Nephron (organoid): ENCODE measurements around the gene PTPRD.

ENCODE experiments used
- H3K27ac Mint-ChIP-seq, 3 experiments: 2 replicates each; pipeline ENCODE4 v1.8.0; 2020; ENCODE audit warnings: mixed read lengths in 3 of 3, mild to moderate bottlenecking in 2 of 3, moderate library complexity in 1 of 3
- H3K27me3 Mint-ChIP-seq: 2 replicates; pipeline ENCODE4 v1.8.0; 2021; ENCODE audit warnings: low read depth, mild to moderate bottlenecking, moderate library complexity, mixed read lengths
- H3K36me3 Mint-ChIP-seq: 2 replicates; pipeline ENCODE4 v1.8.0; 2020; ENCODE audit warnings: low read depth, mixed read lengths
- H3K4me1 Mint-ChIP-seq: 2 replicates; pipeline ENCODE4 v1.8.0; 2020; ENCODE audit warnings: mixed read lengths
- H3K4me3 Mint-ChIP-seq, 3 experiments: 2 replicates each; pipeline ENCODE4 v1.8.0; 2020; ENCODE audit warnings: mild to moderate bottlenecking in 3 of 3, mixed read lengths in 3 of 3, moderate library complexity in 2 of 3
- H3K9me3 Mint-ChIP-seq: 2 replicates; pipeline ENCODE4 v1.8.0; 2020; ENCODE audit warnings: mixed read lengths
- TF ChIP-seq, protein P1 (sequence below), 3 experiments: fragments of 200-600 bp; sonication (generic); IDR thresholded peaks; one replicate each; pipeline ENCODE4 v1.5.0; 2021; ENCODE audit warnings: antibody characterized with exemption in 3 of 3; ENCODE audit not compliant: unreplicated experiment in 3 of 3

The PTPRD gene

DNA sequence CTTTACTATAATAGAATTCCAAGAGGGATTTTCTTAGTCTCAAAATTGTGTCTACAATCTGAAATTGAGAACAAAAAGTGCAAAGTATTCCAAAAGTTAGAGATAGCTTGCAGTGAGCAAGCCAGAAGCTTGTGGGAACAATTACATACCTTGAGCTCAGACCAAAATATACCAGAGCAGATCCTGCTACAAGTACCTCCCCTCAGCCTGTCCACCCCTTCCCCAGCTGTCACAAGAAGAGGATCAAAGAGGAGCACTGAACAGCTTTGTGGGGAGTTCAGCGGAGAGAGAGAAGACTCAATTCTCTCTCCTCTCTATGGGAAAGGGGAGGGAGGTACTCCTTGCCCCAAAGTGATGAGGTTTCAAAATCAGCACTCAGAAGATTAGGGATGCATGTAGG, 1944.1 kb downstream of the PTPRD start:
- H3K4me1 Mint-ChIP-seq = peaks cover 52% of the 10 kb centered on the region
- H3K27me3 Mint-ChIP-seq = no peaks in the 10 kb centered on the region
- H3K27ac Mint-ChIP-seq = peak overlapping the region; percentile 17 to 27 (median 19)
- H3K4me3 Mint-ChIP-seq = no peak overlapping the region
- TF ChIP-seq, protein P1, sequence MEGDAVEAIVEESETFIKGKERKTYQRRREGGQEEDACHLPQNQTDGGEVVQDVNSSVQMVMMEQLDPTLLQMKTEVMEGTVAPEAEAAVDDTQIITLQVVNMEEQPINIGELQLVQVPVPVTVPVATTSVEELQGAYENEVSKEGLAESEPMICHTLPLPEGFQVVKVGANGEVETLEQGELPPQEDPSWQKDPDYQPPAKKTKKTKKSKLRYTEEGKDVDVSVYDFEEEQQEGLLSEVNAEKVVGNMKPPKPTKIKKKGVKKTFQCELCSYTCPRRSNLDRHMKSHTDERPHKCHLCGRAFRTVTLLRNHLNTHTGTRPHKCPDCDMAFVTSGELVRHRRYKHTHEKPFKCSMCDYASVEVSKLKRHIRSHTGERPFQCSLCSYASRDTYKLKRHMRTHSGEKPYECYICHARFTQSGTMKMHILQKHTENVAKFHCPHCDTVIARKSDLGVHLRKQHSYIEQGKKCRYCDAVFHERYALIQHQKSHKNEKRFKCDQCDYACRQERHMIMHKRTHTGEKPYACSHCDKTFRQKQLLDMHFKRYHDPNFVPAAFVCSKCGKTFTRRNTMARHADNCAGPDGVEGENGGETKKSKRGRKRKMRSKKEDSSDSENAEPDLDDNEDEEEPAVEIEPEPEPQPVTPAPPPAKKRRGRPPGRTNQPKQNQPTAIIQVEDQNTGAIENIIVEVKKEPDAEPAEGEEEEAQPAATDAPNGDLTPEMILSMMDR (IDR thresholded peaks at IDR 0.05; ENCODE audit: unreplicated experiment in 3 of 3) = no peak
- no peaks in the 10 kb centered on the region for H3K36me3 Mint-ChIP-seq
- no peaks in the 10 kb centered on the region for H3K9me3 Mint-ChIP-seq

DNA sequence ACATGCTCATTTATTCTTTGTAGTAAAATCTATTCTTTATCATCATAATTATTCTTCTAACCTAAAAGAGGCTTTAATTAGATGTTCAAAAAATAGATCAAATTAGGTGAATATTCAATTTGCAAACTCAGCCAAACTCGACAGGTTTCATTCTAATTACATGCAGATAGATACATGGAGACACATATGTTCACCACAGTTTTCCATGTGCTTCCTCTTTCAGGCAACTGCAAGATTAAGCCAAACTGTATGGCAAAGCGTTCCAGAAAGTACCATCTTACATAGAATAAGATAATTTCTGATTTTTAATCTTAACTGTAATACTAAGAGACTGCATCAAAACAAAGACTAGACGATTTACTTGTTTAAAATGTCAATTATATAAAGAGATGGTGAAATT, 1944.6 kb downstream of the PTPRD start:
- H3K36me3 Mint-ChIP-seq = no peaks in the 10 kb centered on the region
- peaks cover 49% of the 10 kb centered on the region for H3K4me1 Mint-ChIP-seq
- no peaks in the 10 kb centered on the region for H3K9me3 Mint-ChIP-seq
- H3K27me3 Mint-ChIP-seq = no peaks in the 10 kb centered on the region
- peak overlapping the region in 1 of 3 experiments; percentile 27 for H3K27ac Mint-ChIP-seq
- H3K4me3 Mint-ChIP-seq = no peak overlapping the region
- TF ChIP-seq, protein P1 (IDR thresholded peaks at IDR 0.05; ENCODE audit: unreplicated experiment in 3 of 3) = no peak

DNA sequence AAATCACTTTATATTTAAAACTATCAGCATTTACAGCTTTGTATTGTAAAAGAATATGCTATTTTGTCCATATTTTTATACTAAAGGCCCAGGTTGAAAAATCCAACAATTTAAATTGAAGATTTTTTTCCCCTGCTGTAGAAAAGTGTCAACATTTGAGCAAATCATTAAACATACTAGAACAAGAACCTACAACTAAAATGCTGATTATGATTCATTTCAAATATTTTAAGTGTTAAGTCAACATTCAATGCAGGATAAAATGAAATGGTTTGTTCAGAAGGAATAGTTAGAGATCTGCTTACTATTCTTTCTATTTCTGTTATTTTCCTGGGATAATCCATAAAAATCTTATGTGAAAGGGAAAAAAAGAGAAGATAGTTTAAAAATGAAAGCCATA, 1946.7 kb downstream of the PTPRD start:
- no peaks in the 10 kb centered on the region for H3K27me3 Mint-ChIP-seq
- no peak overlapping the region for H3K4me3 Mint-ChIP-seq
- no peak overlapping the region for H3K27ac Mint-ChIP-seq
- H3K36me3 Mint-ChIP-seq = no peaks in the 10 kb centered on the region
- no peaks in the 10 kb centered on the region for H3K9me3 Mint-ChIP-seq
- peaks cover 64% of the 10 kb centered on the region for H3K4me1 Mint-ChIP-seq
- TF ChIP-seq, protein P1 (IDR thresholded peaks at IDR 0.05; ENCODE audit: unreplicated experiment in 3 of 3) = no peak

DNA sequence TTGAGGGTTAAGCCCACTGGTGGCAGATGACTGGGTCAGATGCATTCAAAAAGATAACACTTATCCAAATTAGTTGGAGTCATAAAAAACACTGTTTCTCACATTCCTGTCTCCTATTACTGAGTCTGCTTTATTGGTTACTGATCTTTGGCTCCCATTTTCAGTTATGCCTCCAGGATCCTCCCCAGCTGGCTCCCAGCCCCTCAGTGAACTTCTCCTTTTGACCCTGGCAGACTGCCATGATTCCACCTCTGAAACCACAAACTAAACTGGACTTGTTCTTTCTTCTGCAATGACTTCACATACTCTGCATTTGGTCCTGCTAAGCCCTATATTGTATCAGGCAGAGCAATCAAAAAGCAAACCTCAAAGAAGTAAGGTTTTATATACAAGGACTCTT, 1952.4 kb downstream of the PTPRD start:
- H3K4me3 Mint-ChIP-seq = peak overlapping the region in 2 of 3 experiments; percentile 38 to 53
- H3K9me3 Mint-ChIP-seq = peaks cover 2% of the 10 kb centered on the region
- peak overlapping the region; percentile 79 to 91 (median 82) for H3K27ac Mint-ChIP-seq
- peaks cover 4% of the 10 kb centered on the region for H3K36me3 Mint-ChIP-seq
- H3K4me1 Mint-ChIP-seq = peaks cover 68% of the 10 kb centered on the region
- no peaks in the 10 kb centered on the region for H3K27me3 Mint-ChIP-seq
- TF ChIP-seq, protein P1 (IDR thresholded peaks at IDR 0.05; ENCODE audit: unreplicated experiment in 3 of 3) = no peak

DNA sequence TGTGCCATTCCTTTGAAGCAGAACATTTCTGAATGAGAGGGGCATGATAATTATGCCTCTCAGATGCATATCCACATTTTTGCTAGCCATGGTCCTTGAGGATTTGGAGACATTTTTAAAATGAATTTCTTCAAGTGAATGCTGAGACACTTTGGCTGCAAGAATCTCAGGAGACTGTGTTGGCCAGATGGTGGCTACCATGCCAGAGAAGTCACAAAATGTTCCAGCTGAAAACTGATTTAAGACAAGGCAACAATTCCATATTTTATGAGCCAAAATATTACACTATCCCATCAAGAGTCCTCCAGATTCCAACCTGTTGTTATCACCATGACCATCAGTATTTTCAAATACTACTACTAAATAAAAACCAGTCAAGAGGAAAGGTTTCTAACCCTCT, 1953.7 kb downstream of the PTPRD start:
- no peak overlapping the region for H3K4me3 Mint-ChIP-seq
- H3K4me1 Mint-ChIP-seq = peaks cover 66% of the 10 kb centered on the region
- H3K27me3 Mint-ChIP-seq = no peaks in the 10 kb centered on the region
- TF ChIP-seq, protein P1 (IDR thresholded peaks at IDR 0.05; ENCODE audit: unreplicated experiment in 3 of 3) = no peak
- H3K36me3 Mint-ChIP-seq = peaks cover 4% of the 10 kb centered on the region
- H3K9me3 Mint-ChIP-seq = peaks cover 2% of the 10 kb centered on the region
- H3K27ac Mint-ChIP-seq = peak overlapping the region; percentile 53 to 82 (median 79)

DNA sequence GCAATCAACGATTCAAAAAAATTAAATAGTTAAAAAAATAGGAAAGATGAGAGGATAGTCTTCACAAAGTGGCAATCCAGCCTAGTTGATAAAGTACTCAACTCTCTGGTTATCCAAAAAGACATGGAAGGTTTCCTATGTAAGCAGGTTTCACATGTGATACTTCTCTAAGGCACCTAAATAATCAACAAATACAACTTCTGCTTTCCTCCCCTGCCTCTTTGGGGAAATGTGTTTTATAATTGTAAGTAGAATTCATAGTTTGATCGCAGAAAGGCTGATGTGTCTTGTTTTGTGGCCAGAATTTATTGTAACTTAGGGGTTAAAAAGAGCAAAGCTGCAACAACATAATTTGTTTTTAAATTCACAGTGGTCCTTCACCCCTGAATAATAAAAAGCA, 1957.7 kb downstream of the PTPRD start:
- Mint-ChIP-seq H3K4me1 (peaks cover 71% of the 10 kb centered on the region), H3K9me3 (peaks cover 2% of the 10 kb centered on the region), H3K27me3 (no peaks in the 10 kb centered on the region), H3K36me3 (peaks cover 4% of the 10 kb centered on the region), H3K4me3 (no peak overlapping the region), H3K27ac (peak overlapping the region in 1 of 3 experiments; percentile 23)
- TF ChIP-seq, protein P1 (IDR thresholded peaks at IDR 0.05; ENCODE audit: unreplicated experiment in 3 of 3) = no peak
